HepG2 (cell line): ENCODE data around the gene TERC. TPM values are rescaled to one million over a fixed set of nuclear protein-coding genes. Genes with fewer than 3 reads are reported as not detected.

Experiments used
- ARID3A ChIP-seq: IDR thresholded peaks from 2 replicates; pipeline ENCODE4 v1.6.1; 2012; ENCODE audit warnings: low read depth, low read length, improper control_type of control experiment
- HMGXB3 ChIP-seq: sonication (generic); formaldehyde crosslinking; IDR thresholded peaks from 2 replicates; pipeline ENCODE4 v1.4.0; 2020; ENCODE audit warnings: missing genetic modification reagents, borderline replicate concordance
- HOMEZ ChIP-seq: IDR thresholded peaks from 2 replicates; pipeline ENCODE4 v1.6.1; 2016; ENCODE audit warnings: low read depth
- KLF13 ChIP-seq: sonication (generic); formaldehyde crosslinking; IDR thresholded peaks from 2 replicates; pipeline ENCODE4 v1.4.0; 2020; ENCODE audit warnings: mild to moderate bottlenecking, missing genetic modification reagents
- MLLT10 ChIP-seq: sonication (generic); formaldehyde crosslinking; IDR thresholded peaks from 2 replicates; pipeline ENCODE4 v1.4.0; 2020; ENCODE audit warnings: missing genetic modification reagents
- PATZ1 ChIP-seq: sonication (generic); formaldehyde crosslinking; IDR thresholded peaks from 2 replicates; pipeline ENCODE4 v1.4.0; 2020; ENCODE audit warnings: missing genetic modification reagents
- RXRB ChIP-seq: IDR thresholded peaks from 2 replicates; pipeline ENCODE4 v1.6.1; 2016; ENCODE audit warnings: borderline replicate concordance, missing genetic modification reagents, missing compliant biosample characterization
- SMARCE1 ChIP-seq: fragments of 450-650 bp; IDR thresholded peaks from 2 replicates; pipeline ENCODE4 v1.6.1; 2017; ENCODE audit warnings: borderline replicate concordance
- SOX6 ChIP-seq, 2 experiments: fragments of 450-650 bp in 1 of 2; sonication (generic) in 1 of 2; formaldehyde crosslinking in 1 of 2; IDR thresholded peaks; 2 replicates each; pipeline versions ENCODE4 v1.4.0 to v1.6.1; 2017 to 2020; ENCODE audit warnings: antibody characterized with exemption in 1 of 2, mild to moderate bottlenecking in 1 of 2, missing genetic modification reagents in 1 of 2
- SP140L ChIP-seq: sonication (generic); formaldehyde crosslinking; IDR thresholded peaks from 2 replicates; pipeline ENCODE4 v1.4.0; 2020; ENCODE audit warnings: missing genetic modification reagents, borderline replicate concordance
- USF2 ChIP-seq, 2 experiments: sonication (generic) in 1 of 2; formaldehyde crosslinking in 1 of 2; IDR thresholded peaks; 2 replicates each; pipeline versions ENCODE4 v1.5.1 to v1.6.1; 2011 to 2020; ENCODE audit warnings: borderline replicate concordance in 1 of 2, low read depth in 1 of 2, low read length in 1 of 2, mild to moderate bottlenecking in 1 of 2, missing genetic modification reagents in 1 of 2, moderate library complexity in 1 of 2
- ZKSCAN8 ChIP-seq: IDR thresholded peaks from 2 replicates; pipeline ENCODE4 v1.6.1; 2016; ENCODE audit warnings: borderline replicate concordance, missing genetic modification reagents, missing compliant biosample characterization
- ZNF546 ChIP-seq: sonication (generic); formaldehyde crosslinking; conservative IDR thresholded peaks from 2 replicates; pipeline ENCODE4 v1.8.1; 2023; ENCODE audit warnings: mild to moderate bottlenecking, missing genetic modification reagents
- polyA plus RNA-seq, 8 experiments: library from polyadenylated mRNA; depleted of rRNA in 3 of 8; stranded (reverse) in 7 of 8; unstranded in 1 of 8; fragments of >200 nt; fragmentation: Illumina TruSeq in 4 of 8; extraction: Trizol in 4 of 8; gene quantifications; 2 replicates each; pipeline versions ENCODE4 v1.2.1 to v1.2.3, GENCODE V29; 2011 to 2016; ENCODE audit warnings: low read depth in 4 of 8, missing spikeins in 1 of 8, mixed read lengths in 1 of 8; ENCODE audit not compliant: insufficient read depth in 1 of 8
- total RNA-seq, 5 experiments: library from RNA; depleted of rRNA; stranded (reverse); fragments of >200 nt; fragmentation: Illumina TruSeq; extraction: Trizol; gene quantifications; 2 replicates each; pipeline ENCODE4 v1.2.3, GENCODE V29; 2016; ENCODE audit warnings: low read depth in 1 of 5

The TERC gene
- total and polyA plus RNA-seq, 2 of the 13 experiments (the other 11 are each of a cell fraction or from before 2014, with no cell fraction given): 1.3 to 74.6 TPM

GRCh38 chr3:169771497-169772304 is 6.8 kb upstream of the TERC start (continued):
- 0 out of 2 replicates have a peak, but pooled peaks have one; percentile 42 for TF ChIP-seq PATZ1
- peak; percentile 82; the same call in 1 of the 2 replicates for TF ChIP-seq ARID3A
- peak; percentile 23; the same call in 1 of the 2 replicates for TF ChIP-seq RXRB
- no peak for TF ChIP-seq USF2 (IDR thresholded peaks at IDR 0.05; ENCODE audit: low read depth, low read length)
- no peak for TF ChIP-seq USF2 (CRISPR knock-in tag; IDR thresholded peaks at IDR 0.05; ENCODE audit: borderline replicate concordance)
- 0 out of 2 replicates have a peak, but pooled peaks have one; percentile 23 for TF ChIP-seq HMGXB3 (CRISPR knock-in tag)
- 0 out of 2 replicates have a peak, but pooled peaks have one; percentile 29 for TF ChIP-seq ZNF546 (CRISPR knock-in tag)
- peak; percentile 24; the same call in 1 of the 2 replicates for TF ChIP-seq HOMEZ (CRISPR knock-in tag)
- no peak for TF ChIP-seq SOX6 (IDR thresholded peaks at IDR 0.05)
- no peak; the same call in 1 of the 2 replicates for TF ChIP-seq SOX6 (CRISPR knock-in tag; IDR thresholded peaks at IDR 0.05)
- no peak for TF ChIP-seq KLF13 (CRISPR knock-in tag)
- peak; percentile 34; the same call in 1 of the 2 replicates for TF ChIP-seq ZKSCAN8 (CRISPR knock-in tag)
- TF ChIP-seq MLLT10 (CRISPR knock-in tag): no peak
- TF ChIP-seq SMARCE1: no peak
- TF ChIP-seq SP140L (CRISPR knock-in tag): peak; percentile 31; the same call in 1 of the 2 replicates
